ENCODE results near the gene ARRDC2. TPM values are rescaled to one million over a fixed set of nuclear protein-coding genes. Genes with fewer than 3 reads are reported as not detected.

ARRDC2 gene
- total and polyA plus RNA-seq, 9 of the 15 experiments (the other 6 are each of a cell fraction or from before 2014, with no cell fraction given): 1.9 to 27.4 (median 15.2) TPM

DNA sequence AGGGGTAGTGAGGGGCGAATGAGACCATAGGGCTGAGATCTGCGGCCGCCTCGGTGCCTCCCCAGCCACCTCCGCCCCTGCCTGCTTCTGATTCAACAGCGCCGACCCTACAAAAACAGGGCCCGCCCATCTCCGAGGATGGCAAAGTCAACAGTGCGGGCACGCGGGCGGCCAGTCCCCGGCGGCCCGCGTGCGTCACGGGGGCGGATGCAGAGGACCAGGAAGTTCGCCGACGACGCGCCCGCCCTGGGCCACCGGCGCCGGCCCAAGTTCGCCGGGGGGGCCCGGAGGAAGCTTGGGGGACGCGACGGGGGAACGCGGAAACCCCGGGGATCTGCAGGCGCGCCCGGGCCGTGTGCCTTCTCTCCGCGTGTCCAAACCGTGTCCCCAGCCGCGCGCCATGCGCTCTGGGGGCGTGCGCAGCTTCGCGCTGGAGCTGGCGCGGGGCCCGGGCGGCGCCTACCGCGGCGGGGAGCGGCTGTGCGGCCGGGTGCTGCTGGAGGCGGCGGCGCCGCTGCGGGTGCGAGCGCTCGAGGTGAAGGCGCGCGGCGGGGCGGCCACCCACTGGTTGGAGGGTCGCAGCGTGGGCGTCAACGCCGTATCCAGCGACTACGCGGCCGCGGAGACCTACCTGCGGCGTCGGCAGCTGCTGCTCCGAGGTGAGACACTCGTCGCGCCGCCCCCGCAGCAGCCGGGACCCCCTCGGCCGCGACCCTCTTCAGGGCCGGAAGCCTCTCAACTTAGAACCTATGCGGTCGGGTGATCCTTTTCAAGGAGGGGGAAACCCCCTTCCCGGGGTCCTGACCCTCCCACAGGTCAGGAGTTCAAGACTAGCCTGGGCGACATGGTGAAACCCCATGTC is 6.8 kb upstream of the ARRDC2 start (continued):
- TF ChIP-seq, protein P1, sequence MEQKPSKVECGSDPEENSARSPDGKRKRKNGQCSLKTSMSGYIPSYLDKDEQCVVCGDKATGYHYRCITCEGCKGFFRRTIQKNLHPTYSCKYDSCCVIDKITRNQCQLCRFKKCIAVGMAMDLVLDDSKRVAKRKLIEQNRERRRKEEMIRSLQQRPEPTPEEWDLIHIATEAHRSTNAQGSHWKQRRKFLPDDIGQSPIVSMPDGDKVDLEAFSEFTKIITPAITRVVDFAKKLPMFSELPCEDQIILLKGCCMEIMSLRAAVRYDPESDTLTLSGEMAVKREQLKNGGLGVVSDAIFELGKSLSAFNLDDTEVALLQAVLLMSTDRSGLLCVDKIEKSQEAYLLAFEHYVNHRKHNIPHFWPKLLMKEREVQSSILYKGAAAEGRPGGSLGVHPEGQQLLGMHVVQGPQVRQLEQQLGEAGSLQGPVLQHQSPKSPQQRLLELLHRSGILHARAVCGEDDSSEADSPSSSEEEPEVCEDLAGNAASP (IDR thresholded peaks at IDR 0.05): no peak
- TF ChIP-seq ZEB2 (IDR thresholded peaks at IDR 0.05) (no peak), KHSRP (IDR thresholded peaks at IDR 0.05) (no peak), SNRNP70 (optimal IDR thresholded peaks at IDR 0.05; ENCODE audit: low read depth, low read length) (no peak), RUNX1 (IDR thresholded peaks at IDR 0.05; ENCODE audit: low read depth) (no peak), CCNT2 (IDR thresholded peaks at IDR 0.05; ENCODE audit: borderline replicate concordance, extremely low read depth, insufficient read length, low read depth, low read length) (no peak), MAFG (tag; conservative IDR thresholded peaks at IDR 0.05) (no peak), ZNF830 (CRISPR knock-in tag; IDR thresholded peaks at IDR 0.05) (no peak), JUNB (CRISPR knock-in tag; conservative IDR thresholded peaks at IDR 0.05) (no peak), NFE2 (IDR thresholded peaks at IDR 0.05; ENCODE audit: low read depth) (no peak), ELF1 (tag; IDR thresholded peaks at IDR 0.05) (peak; percentile 88), MXI1 (IDR thresholded peaks at IDR 0.05; ENCODE audit: low read depth, low read length) (no peak)
- TF ChIP-seq, protein P2, sequence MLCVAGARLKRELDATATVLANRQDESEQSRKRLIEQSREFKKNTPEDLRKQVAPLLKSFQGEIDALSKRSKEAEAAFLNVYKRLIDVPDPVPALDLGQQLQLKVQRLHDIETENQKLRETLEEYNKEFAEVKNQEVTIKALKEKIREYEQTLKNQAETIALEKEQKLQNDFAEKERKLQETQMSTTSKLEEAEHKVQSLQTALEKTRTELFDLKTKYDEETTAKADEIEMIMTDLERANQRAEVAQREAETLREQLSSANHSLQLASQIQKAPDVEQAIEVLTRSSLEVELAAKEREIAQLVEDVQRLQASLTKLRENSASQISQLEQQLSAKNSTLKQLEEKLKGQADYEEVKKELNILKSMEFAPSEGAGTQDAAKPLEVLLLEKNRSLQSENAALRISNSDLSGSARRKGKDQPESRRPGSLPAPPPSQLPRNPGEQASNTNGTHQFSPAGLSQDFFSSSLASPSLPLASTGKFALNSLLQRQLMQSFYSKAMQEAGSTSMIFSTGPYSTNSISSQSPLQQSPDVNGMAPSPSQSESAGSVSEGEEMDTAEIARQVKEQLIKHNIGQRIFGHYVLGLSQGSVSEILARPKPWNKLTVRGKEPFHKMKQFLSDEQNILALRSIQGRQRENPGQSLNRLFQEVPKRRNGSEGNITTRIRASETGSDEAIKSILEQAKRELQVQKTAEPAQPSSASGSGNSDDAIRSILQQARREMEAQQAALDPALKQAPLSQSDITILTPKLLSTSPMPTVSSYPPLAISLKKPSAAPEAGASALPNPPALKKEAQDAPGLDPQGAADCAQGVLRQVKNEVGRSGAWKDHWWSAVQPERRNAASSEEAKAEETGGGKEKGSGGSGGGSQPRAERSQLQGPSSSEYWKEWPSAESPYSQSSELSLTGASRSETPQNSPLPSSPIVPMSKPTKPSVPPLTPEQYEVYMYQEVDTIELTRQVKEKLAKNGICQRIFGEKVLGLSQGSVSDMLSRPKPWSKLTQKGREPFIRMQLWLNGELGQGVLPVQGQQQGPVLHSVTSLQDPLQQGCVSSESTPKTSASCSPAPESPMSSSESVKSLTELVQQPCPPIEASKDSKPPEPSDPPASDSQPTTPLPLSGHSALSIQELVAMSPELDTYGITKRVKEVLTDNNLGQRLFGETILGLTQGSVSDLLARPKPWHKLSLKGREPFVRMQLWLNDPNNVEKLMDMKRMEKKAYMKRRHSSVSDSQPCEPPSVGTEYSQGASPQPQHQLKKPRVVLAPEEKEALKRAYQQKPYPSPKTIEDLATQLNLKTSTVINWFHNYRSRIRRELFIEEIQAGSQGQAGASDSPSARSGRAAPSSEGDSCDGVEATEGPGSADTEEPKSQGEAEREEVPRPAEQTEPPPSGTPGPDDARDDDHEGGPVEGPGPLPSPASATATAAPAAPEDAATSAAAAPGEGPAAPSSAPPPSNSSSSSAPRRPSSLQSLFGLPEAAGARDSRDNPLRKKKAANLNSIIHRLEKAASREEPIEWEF (CRISPR knock-in tag; IDR thresholded peaks at IDR 0.05): no peak
- TF ChIP-seq, protein P3, sequence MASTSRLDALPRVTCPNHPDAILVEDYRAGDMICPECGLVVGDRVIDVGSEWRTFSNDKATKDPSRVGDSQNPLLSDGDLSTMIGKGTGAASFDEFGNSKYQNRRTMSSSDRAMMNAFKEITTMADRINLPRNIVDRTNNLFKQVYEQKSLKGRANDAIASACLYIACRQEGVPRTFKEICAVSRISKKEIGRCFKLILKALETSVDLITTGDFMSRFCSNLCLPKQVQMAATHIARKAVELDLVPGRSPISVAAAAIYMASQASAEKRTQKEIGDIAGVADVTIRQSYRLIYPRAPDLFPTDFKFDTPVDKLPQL (IDR thresholded peaks at IDR 0.05; ENCODE audit: extremely low read depth, insufficient read length): no peak
- TF ChIP-seq, protein P4, sequence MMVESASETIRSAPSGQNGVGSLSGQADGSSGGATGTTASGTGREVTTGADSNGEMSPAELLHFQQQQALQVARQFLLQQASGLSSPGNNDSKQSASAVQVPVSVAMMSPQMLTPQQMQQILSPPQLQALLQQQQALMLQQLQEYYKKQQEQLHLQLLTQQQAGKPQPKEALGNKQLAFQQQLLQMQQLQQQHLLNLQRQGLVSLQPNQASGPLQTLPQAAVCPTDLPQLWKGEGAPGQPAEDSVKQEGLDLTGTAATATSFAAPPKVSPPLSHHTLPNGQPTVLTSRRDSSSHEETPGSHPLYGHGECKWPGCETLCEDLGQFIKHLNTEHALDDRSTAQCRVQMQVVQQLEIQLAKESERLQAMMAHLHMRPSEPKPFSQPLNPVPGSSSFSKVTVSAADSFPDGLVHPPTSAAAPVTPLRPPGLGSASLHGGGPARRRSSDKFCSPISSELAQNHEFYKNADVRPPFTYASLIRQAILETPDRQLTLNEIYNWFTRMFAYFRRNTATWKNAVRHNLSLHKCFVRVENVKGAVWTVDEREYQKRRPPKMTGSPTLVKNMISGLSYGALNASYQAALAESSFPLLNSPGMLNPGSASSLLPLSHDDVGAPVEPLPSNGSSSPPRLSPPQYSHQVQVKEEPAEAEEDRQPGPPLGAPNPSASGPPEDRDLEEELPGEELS (CRISPR knock-in tag; IDR thresholded peaks at IDR 0.05; ENCODE audit: borderline replicate concordance): peak; percentile 85; the same call in 1 of the 2 replicates
- TF ChIP-seq, protein P5, sequence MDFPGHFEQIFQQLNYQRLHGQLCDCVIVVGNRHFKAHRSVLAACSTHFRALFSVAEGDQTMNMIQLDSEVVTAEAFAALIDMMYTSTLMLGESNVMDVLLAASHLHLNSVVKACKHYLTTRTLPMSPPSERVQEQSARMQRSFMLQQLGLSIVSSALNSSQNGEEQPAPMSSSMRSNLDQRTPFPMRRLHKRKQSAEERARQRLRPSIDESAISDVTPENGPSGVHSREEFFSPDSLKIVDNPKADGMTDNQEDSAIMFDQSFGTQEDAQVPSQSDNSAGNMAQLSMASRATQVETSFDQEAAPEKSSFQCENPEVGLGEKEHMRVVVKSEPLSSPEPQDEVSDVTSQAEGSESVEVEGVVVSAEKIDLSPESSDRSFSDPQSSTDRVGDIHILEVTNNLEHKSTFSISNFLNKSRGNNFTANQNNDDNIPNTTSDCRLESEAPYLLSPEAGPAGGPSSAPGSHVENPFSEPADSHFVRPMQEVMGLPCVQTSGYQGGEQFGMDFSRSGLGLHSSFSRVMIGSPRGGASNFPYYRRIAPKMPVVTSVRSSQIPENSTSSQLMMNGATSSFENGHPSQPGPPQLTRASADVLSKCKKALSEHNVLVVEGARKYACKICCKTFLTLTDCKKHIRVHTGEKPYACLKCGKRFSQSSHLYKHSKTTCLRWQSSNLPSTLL (IDR thresholded peaks at IDR 0.05): no peak
